Nephron (organoid): Measurements from ENCODE around the gene GFAP.

Experiments
- H3K27ac Mint-ChIP-seq, 3 experiments: 2 replicates each; pipeline ENCODE4 v1.8.0; 2020; ENCODE audit warnings: mixed read lengths in 3 of 3, mild to moderate bottlenecking in 2 of 3, moderate library complexity in 1 of 3
- H3K27me3 Mint-ChIP-seq: 2 replicates; pipeline ENCODE4 v1.8.0; 2021; ENCODE audit warnings: low read depth, mild to moderate bottlenecking, moderate library complexity, mixed read lengths
- H3K36me3 Mint-ChIP-seq: 2 replicates; pipeline ENCODE4 v1.8.0; 2020; ENCODE audit warnings: low read depth, mixed read lengths
- H3K4me1 Mint-ChIP-seq: 2 replicates; pipeline ENCODE4 v1.8.0; 2020; ENCODE audit warnings: mixed read lengths
- H3K4me3 Mint-ChIP-seq, 3 experiments: 2 replicates each; pipeline ENCODE4 v1.8.0; 2020; ENCODE audit warnings: mild to moderate bottlenecking in 3 of 3, mixed read lengths in 3 of 3, moderate library complexity in 2 of 3
- H3K9me3 Mint-ChIP-seq: 2 replicates; pipeline ENCODE4 v1.8.0; 2020; ENCODE audit warnings: mixed read lengths
- CTCF ChIP-seq, 3 experiments: fragments of 200-600 bp; sonication (generic); IDR thresholded peaks; one replicate each; pipeline ENCODE4 v1.5.0; 2021; ENCODE audit warnings: antibody characterized with exemption in 3 of 3; ENCODE audit not compliant: unreplicated experiment in 3 of 3

Gene GFAP

GRCh38 chr17:44919885-44920564 lies 4.7 kb upstream of the GFAP start:
- Mint-ChIP-seq H3K9me3 (no peaks in the 10 kb centered on the region), H3K27me3 (peaks cover 25% of the 10 kb centered on the region), H3K36me3 (no peaks in the 10 kb centered on the region), H3K27ac (no peak overlapping the region), H3K4me3 (no peak overlapping the region), H3K4me1 (peaks cover 9% of the 10 kb centered on the region)
- TF ChIP-seq CTCF (IDR thresholded peaks at IDR 0.05; ENCODE audit: unreplicated experiment in 3 of 3): peak; percentile 72 to 88 (median 86)

- Mint-ChIP-seq H3K27ac (no peak overlapping the region), H3K4me1 (peaks cover 9% of the 10 kb centered on the region), H3K36me3 (no peaks in the 10 kb centered on the region), H3K9me3 (no peaks in the 10 kb centered on the region), H3K4me3 (no peak overlapping the region), H3K27me3 (peaks cover 30% of the 10 kb centered on the region)
- TF ChIP-seq CTCF (IDR thresholded peaks at IDR 0.05; ENCODE audit: unreplicated experiment in 3 of 3): no peak
Observed at GRCh38 chr17:44919411-44919810, 4.1 kb upstream of the GFAP start.

- no peak for TF ChIP-seq CTCF (IDR thresholded peaks at IDR 0.05; ENCODE audit: unreplicated experiment in 3 of 3)
- H3K27ac Mint-ChIP-seq: no peak overlapping the region
- no peaks in the 10 kb centered on the region for H3K9me3 Mint-ChIP-seq
- H3K4me1 Mint-ChIP-seq: peaks cover 9% of the 10 kb centered on the region
- H3K36me3 Mint-ChIP-seq: no peaks in the 10 kb centered on the region
- H3K4me3 Mint-ChIP-seq: no peak overlapping the region
- H3K27me3 Mint-ChIP-seq: peaks cover 38% of the 10 kb centered on the region
Observed at GRCh38 chr17:44918006-44918405, 2.7 kb upstream of the GFAP start.

- TF ChIP-seq CTCF (IDR thresholded peaks at IDR 0.05; ENCODE audit: unreplicated experiment in 3 of 3): no peak
- H3K9me3 Mint-ChIP-seq: no peaks in the 10 kb centered on the region
- no peaks in the 10 kb centered on the region for H3K36me3 Mint-ChIP-seq
- no peak overlapping the region for H3K4me3 Mint-ChIP-seq
- peak overlapping the region in 1 of 3 experiments; percentile 58 for H3K27ac Mint-ChIP-seq
- H3K27me3 Mint-ChIP-seq: peaks cover 39% of the 10 kb centered on the region
- H3K4me1 Mint-ChIP-seq: peaks cover 9% of the 10 kb centered on the region
Observed at GRCh38 chr17:44917456-44917855, 2.2 kb upstream of the GFAP start.

- H3K4me3 Mint-ChIP-seq: no peak overlapping the region
- peaks cover 9% of the 10 kb centered on the region for H3K4me1 Mint-ChIP-seq
- no peaks in the 10 kb centered on the region for H3K36me3 Mint-ChIP-seq
- no peaks in the 10 kb centered on the region for H3K9me3 Mint-ChIP-seq
- TF ChIP-seq CTCF (IDR thresholded peaks at IDR 0.05; ENCODE audit: unreplicated experiment in 3 of 3): no peak
- H3K27ac Mint-ChIP-seq: peak overlapping the region in 1 of 3 experiments; percentile 58
- H3K27me3 Mint-ChIP-seq: peaks cover 44% of the 10 kb centered on the region
Observed at GRCh38 chr17:44916781-44917241, 1.5 kb upstream of the GFAP start.
